IMR-90 (cell line): ENCODE data around the gene ADAMTS16. TPM values are rescaled to one million over a fixed set of nuclear protein-coding genes. Genes with fewer than 3 reads are reported as not detected.

ENCODE experiments used
- ATAC-seq: fragments of 200-7000 bp; cut with Tn5 transposase; 2 replicates; pipeline ENCODE4 v1.9.1; 2020; ENCODE audit warnings: low read depth, mild to moderate bottlenecking, moderate library complexity
- BruUV-seq: library from RNA; stranded (reverse); fragments of 400-500 nt; replicated peaks from 2 replicates; lab custom pipeline; 2021; lab: Mats Ljungman, UMichigan
- CTCF ChIA-PET: fragments of 300-600 bp; formaldehyde crosslinking; extraction: SDS; loops from one replicate; lab custom pipeline; 2021; ENCODE audit warnings: antibody characterized with exemption; lab: Yijun Ruan, JAX
- POLR2A ChIA-PET: fragments of 300-600 bp; sonication (Branson Sonifier 250); formaldehyde crosslinking; loops from one replicate; lab custom pipeline; 2022; ENCODE audit warnings: antibody characterized with exemption; ENCODE audit not compliant: unreplicated experiment; lab: Charles Lee
- DNase-seq: peaks from one replicate; pipeline ENCODE4 v3.0.0; 2013
- H2AFZ ChIP-seq: replicated peaks from 2 replicates; pipeline ENCODE3; 2013; ENCODE audit warnings: low read length, mild to moderate bottlenecking; ENCODE audit not compliant: poor library complexity
- H2AK5ac ChIP-seq: 2 replicates; pipeline ENCODE4 v1.6.1; 2013; ENCODE audit warnings: low read depth, low read length, inconsistent platforms
- H2AK9ac ChIP-seq: replicated peaks from 2 replicates; pipeline ENCODE3; 2013; ENCODE audit warnings: mild to moderate bottlenecking, low read depth, low read length, moderate library complexity; ENCODE audit not compliant: poor library complexity
- H2BK120ac ChIP-seq: 2 replicates; pipeline ENCODE4 v1.6.1; 2013; ENCODE audit warnings: low read depth, low read length, inconsistent platforms
- H2BK15ac ChIP-seq: 3 replicates; pipeline ENCODE4 v1.6.1; 2013; ENCODE audit warnings: low read depth, low read length, inconsistent platforms
- H2BK20ac ChIP-seq: 2 replicates; pipeline ENCODE4 v1.6.1; 2013; ENCODE audit warnings: low read depth, mild to moderate bottlenecking, inconsistent platforms, low read length, moderate library complexity
- H2BK5ac ChIP-seq: 2 replicates; pipeline ENCODE4 v1.6.1; 2013; ENCODE audit warnings: mild to moderate bottlenecking, low read depth, low read length, inconsistent platforms; ENCODE audit not compliant: poor library complexity, severe bottlenecking
- H3K14ac ChIP-seq: replicated peaks from 2 replicates; pipeline ENCODE4 v1.6.1; 2013; ENCODE audit warnings: low read depth, low read length, inconsistent platforms
- H3K18ac ChIP-seq: 2 replicates; pipeline ENCODE4 v1.6.1; 2013; ENCODE audit warnings: low read depth, low read length, control low read depth
- H3K23ac ChIP-seq: 2 replicates; pipeline ENCODE4 v1.6.1; 2013; ENCODE audit warnings: low read depth, low read length, inconsistent platforms
- H3K27ac ChIP-seq: 2 replicates; pipeline ENCODE4 v1.5.1; 2013; ENCODE audit warnings: mild to moderate bottlenecking, control low read depth, low read length; ENCODE audit not compliant: insufficient read depth
- H3K27me3 ChIP-seq: 2 replicates; pipeline ENCODE4 v1.6.1; 2013; ENCODE audit warnings: low read length; ENCODE audit not compliant: control insufficient read depth, insufficient read depth
- H3K36me3 ChIP-seq: 2 replicates; pipeline ENCODE4 v1.6.1; 2013; ENCODE audit warnings: low read length, mixed read lengths; ENCODE audit not compliant: control insufficient read depth, insufficient read depth
- H3K4ac ChIP-seq: 2 replicates; pipeline ENCODE4 v1.6.1; 2013; ENCODE audit warnings: low read depth, low read length, inconsistent platforms
- H3K4me1 ChIP-seq: 2 replicates; pipeline ENCODE4 v1.6.1; 2013; ENCODE audit warnings: low read length, mixed read lengths; ENCODE audit not compliant: control insufficient read depth, insufficient read depth
- H3K4me2 ChIP-seq: 2 replicates; pipeline ENCODE4 v1.6.1; 2013; ENCODE audit warnings: low read depth, mild to moderate bottlenecking, control low read depth, low read length, moderate library complexity
- H3K4me3 ChIP-seq: 2 replicates; pipeline ENCODE4 v1.5.1; 2013; ENCODE audit warnings: low read depth, mild to moderate bottlenecking, control low read depth, low read length, moderate library complexity; ENCODE audit not compliant: insufficient read depth
- H3K56ac ChIP-seq: 2 replicates; pipeline ENCODE4 v1.6.1; 2013; ENCODE audit warnings: low read length, inconsistent platforms; ENCODE audit not compliant: insufficient read depth; ENCODE audit errors: extremely low read depth
- H3K79me1 ChIP-seq, 2 experiments: 2 replicates each; pipeline ENCODE4 v1.6.1; 2013; ENCODE audit warnings: low read length in 2 of 2, inconsistent platforms in 1 of 2, low read depth in 1 of 2
- H3K9ac ChIP-seq: 2 replicates; pipeline ENCODE4 v1.6.1; 2013; ENCODE audit warnings: low read depth, low read length, control low read depth
- H3K9me1 ChIP-seq: 2 replicates; pipeline ENCODE4 v1.6.1; 2013; ENCODE audit warnings: low read length, inconsistent platforms; ENCODE audit not compliant: insufficient read depth
- H3K9me3 ChIP-seq: 2 replicates; pipeline ENCODE4 v1.6.1; 2013; ENCODE audit warnings: low read length; ENCODE audit not compliant: control insufficient read depth, insufficient read depth
- H4K20me1 ChIP-seq: 2 replicates; pipeline ENCODE4 v1.6.1; 2013; ENCODE audit warnings: low read length, inconsistent platforms; ENCODE audit not compliant: insufficient read depth
- H4K5ac ChIP-seq: 2 replicates; pipeline ENCODE4 v1.6.1; 2013; ENCODE audit warnings: mild to moderate bottlenecking, low read depth, low read length, control low read depth
- H4K8ac ChIP-seq, 2 experiments: 2 replicates each; pipeline ENCODE4 v1.6.1; 2013; ENCODE audit warnings: low read depth in 2 of 2, low read length in 2 of 2, control low read depth in 1 of 2, inconsistent platforms in 1 of 2
- H4K91ac ChIP-seq: 2 replicates; pipeline ENCODE4 v1.6.1; 2013; ENCODE audit warnings: low read depth, low read length, inconsistent platforms; ENCODE audit not compliant: insufficient read depth
- CHD1 ChIP-seq: IDR thresholded peaks from 2 replicates; pipeline ENCODE4 v1.6.1; 2012; ENCODE audit warnings: low read depth, low read length, improper control_type of control experiment
- FOS ChIP-seq: fragments of 150-350 bp; IDR thresholded peaks from 2 replicates; pipeline ENCODE4 v1.6.1; 2016; ENCODE audit warnings: low read depth, low read length
- MAFK ChIP-seq: IDR thresholded peaks from 2 replicates; pipeline ENCODE4 v1.6.1; 2012; ENCODE audit warnings: low read depth, low read length, improper control_type of control experiment
- RCOR1 ChIP-seq: IDR thresholded peaks from 2 replicates; pipeline ENCODE4 v1.6.1; 2012; ENCODE audit warnings: mild to moderate bottlenecking, low read length, improper control_type of control experiment; ENCODE audit not compliant: insufficient replicate concordance
- RFX5 ChIP-seq: IDR thresholded peaks from 2 replicates; pipeline ENCODE4 v1.8.0; 2012; ENCODE audit warnings: low read depth, mild to moderate bottlenecking, low read length, moderate library complexity
- WGBS, 2 experiments: methylation state at CpG; one replicate each; pipeline versions ENCODE4 v1.1.5 to v1.1.7; 2013; ENCODE audit warnings: missing lambda C conversion rate in 2 of 2; ENCODE audit not compliant: insufficient read length in 1 of 2; ENCODE audit errors: extremely low coverage in 2 of 2; 5-methylcytosine and 5-hydroxymethylcytosine counted together
- dilution Hi-C: fragments of 300-500 bp; cut with HindIII; formaldehyde crosslinking; loops from one replicate; pipeline ENCODE4 v1.14.3; 2018; ENCODE audit warnings: low sequenced_read_pairs; ENCODE audit not compliant: unreplicated experiment
- in situ Hi-C: fragments of 300-500 bp; cut with MboI; formaldehyde crosslinking; loops from 3 replicates; pipeline ENCODE4 v1.14.3; 2019; ENCODE audit warnings: low sequenced_read_pairs, inconsistent platforms, mixed read lengths
- intact Hi-C: fragments of 100-400 bp; cut with micrococcal nuclease; formaldehyde crosslinking; loops from 2 replicates; pipeline ENCODE4 v1.10.0; 2022
- polyA plus RNA-seq, 3 experiments: library from polyadenylated mRNA; depleted of rRNA; stranded (reverse); fragments of >200 nt; gene quantifications; 2 replicates each; pipeline ENCODE4 v1.2.3, GENCODE V29; 2012; ENCODE audit warnings: low replicate concordance in 1 of 3
- total RNA-seq: library from RNA; depleted of rRNA; stranded (reverse); fragments of >200 nt; gene quantifications from 2 replicates; pipeline ENCODE4 v1.2.3, GENCODE V29; 2012

ADAMTS16 gene
- total and polyA plus RNA-seq, 2 of the 4 experiments (the other 2 are of a cell fraction): 0.09 to 0.18 TPM

GRCh38 chr5:5298841-5299541 is 158.9 kb downstream of the ADAMTS16 start:
- CTCF ChIA-PET: no interaction called here
- no peak overlapping the region for H2BK5ac ChIP-seq
- no peak overlapping the region for H3K4me2 ChIP-seq
- H3K9me1 ChIP-seq: no peaks in the 10 kb centered on the region
- H2BK20ac ChIP-seq: no peak overlapping the region
- no peaks in the 10 kb centered on the region for H3K4me1 ChIP-seq
- no peak overlapping the region for H2AK5ac ChIP-seq
- DNase-seq (no peak), ATAC-seq (no peak)
- H3K79me1 ChIP-seq: no peaks in the 10 kb centered on the region
- no peaks in the 10 kb centered on the region for H3K27me3 ChIP-seq
- H3K27ac ChIP-seq: no peak overlapping the region
- H2AFZ ChIP-seq: no peak overlapping the region
- H3K9me3 ChIP-seq: peaks cover 15% of the 10 kb centered on the region
- no peak overlapping the region for H3K9ac ChIP-seq
- no peak overlapping the region for H2AK9ac ChIP-seq
- H2BK15ac ChIP-seq: no peak overlapping the region
- no peak overlapping the region for H3K23ac ChIP-seq
- intact Hi-C loops (no loop called here), in situ Hi-C loops (no loop called here), dilution Hi-C loops (no loop called here)
- H3K56ac ChIP-seq: no peak overlapping the region
- H3K4me3 ChIP-seq: no peak overlapping the region
- no peak overlapping the region for H3K14ac ChIP-seq
- H4K91ac ChIP-seq: no peak overlapping the region
- no peak overlapping the region for H3K18ac ChIP-seq
- POLR2A ChIA-PET: no interaction called here
- no peak overlapping the region for H4K5ac ChIP-seq
- no peak overlapping the region for H2BK120ac ChIP-seq
- WGBS, 2 experiments: 60% methylated on average over 1 of the region's 13 CpGs; no CpG with 5 or more reads in 1 of the 2 experiments
- no peak for TF ChIP-seq FOS
- no peak for TF ChIP-seq CHD1
- TF ChIP-seq RCOR1: no peak
- no peak for TF ChIP-seq MAFK
- TF ChIP-seq RFX5: no peak
- no TSS peak for BruUV-seq
- H4K8ac ChIP-seq: no peak overlapping the region
- H4K20me1 ChIP-seq: no peaks in the 10 kb centered on the region
- H3K4ac ChIP-seq: no peak overlapping the region
- H3K36me3 ChIP-seq: no peaks in the 10 kb centered on the region
